ENCODE data around the gene CDCA7. TPM values are rescaled to one million over a fixed set of nuclear protein-coding genes. Genes with fewer than 3 reads are reported as not detected.
"Not testable (repeated sequence)": the region's sequence is repeated elsewhere in the genome, so short reads cannot be mapped to it uniquely, and the experiment has no call there.

The CDCA7 gene
- total and polyA plus RNA-seq, 10 donors, result 1.3 to 12.4 (median 2.8) TPM

GRCh38 chr2:173374634-173375033 is 20.0 kb downstream of the CDCA7 start:
- intact Hi-C loops (cut with DNase I; ENCODE audit: low total_unique reads), result no loop called here
- Histone ChIP-seq H3K4me3 (no peak overlapping the region), H3K27me3 (replicated peaks in 1 of 7) (no peaks in the 10 kb centered on the region), H3K27ac (no peak overlapping the region), H3K9me3 (no peaks in the 10 kb centered on the region), H3K4me1 (peaks cover 0 to 5% (median 0%) of the 10 kb centered on the region in 6 donors), H3K36me3 (no peaks in the 10 kb centered on the region)
- WGBS, 5 donors, result 91 to 96% (median 91%) methylated on average over 3 of the region's 3 CpGs
- no peak for DNase-seq
- TF ChIP-seq POLR2AphosphoS5 (IDR thresholded peaks at IDR 0.05) (no peak), CTCF (IDR thresholded peaks at IDR 0.05 in 8 of 11, conservative IDR thresholded peaks at IDR 0.05 in 3 of 11) (no peak), POLR2A (IDR thresholded peaks at IDR 0.05) (no peak)

- H3K27ac ChIP-seq; H3K36me3 ChIP-seq; H3K27me3 ChIP-seq (replicated peaks in 1 of 7); H3K4me3 ChIP-seq; H3K9me3 ChIP-seq; H3K4me1 ChIP-seq; DNase-seq; intact Hi-C loops (cut with DNase I; ENCODE audit: low total_unique reads): not testable (repeated sequence)
- 95 to 97% (median 97%) methylated on average over 4 of the region's 4 CpGs for WGBS, 5 donors
These were observed 30.9 kb downstream of the CDCA7 start for GRCh38 chr2:173385534-173385933.

GRCh38 chr2:173386021-173386737 is 31.5 kb downstream of the CDCA7 start:
- Histone ChIP-seq H3K9me3 (peaks cover 0 to 6% (median 0%) of the 10 kb centered on the region in 8 donors), H3K4me3 (no peak overlapping the region), H3K27me3 (replicated peaks in 1 of 7) (no peaks in the 10 kb centered on the region), H3K4me1 (no peaks in the 10 kb centered on the region), H3K36me3 (no peaks in the 10 kb centered on the region), H3K27ac (no peak overlapping the region)
- 86 to 88% (median 86%) methylated on average over 18 of the region's 18 CpGs for whole genome bisulfite sequencing, 5 donors
- DNase-seq, result no peak
- TF ChIP-seq POLR2AphosphoS5 (IDR thresholded peaks at IDR 0.05), result no peak
- TF ChIP-seq POLR2A (IDR thresholded peaks at IDR 0.05), result no peak
- TF ChIP-seq CTCF (IDR thresholded peaks at IDR 0.05 in 8 of 11, conservative IDR thresholded peaks at IDR 0.05 in 3 of 11), result no peak
- intact Hi-C loops (cut with DNase I; ENCODE audit: low total_unique reads), result no loop called here

- intact Hi-C loops (cut with DNase I; ENCODE audit: low total_unique reads), result no loop called here
- no peak for DNase-seq
- TF ChIP-seq POLR2AphosphoS5 (IDR thresholded peaks at IDR 0.05) (no peak), CTCF (IDR thresholded peaks at IDR 0.05 in 8 of 11, conservative IDR thresholded peaks at IDR 0.05 in 3 of 11) (no peak), POLR2A (IDR thresholded peaks at IDR 0.05) (no peak)
These were observed 32.0 kb downstream of the CDCA7 start for GRCh38 chr2:173386738-173387065.

More at GRCh38 chr2:173386738-173387065, 32.0 kb downstream of the CDCA7 start:
- Histone ChIP-seq H3K27ac (no peak overlapping the region), H3K27me3 (replicated peaks in 1 of 7) (no peaks in the 10 kb centered on the region), H3K36me3 (no peaks in the 10 kb centered on the region), H3K4me1 (no peaks in the 10 kb centered on the region), H3K4me3 (no peak overlapping the region), H3K9me3 (peaks cover 0 to 6% (median 0%) of the 10 kb centered on the region in 8 donors)
- WGBS, 5 donors, result 88 to 93% (median 89%) methylated on average over 10 of the region's 10 CpGs
